CD4-positive, alpha-beta T cell treated with Interferon alpha-2 for 1 hour (primary cell): ENCODE measurements around the gene FAM237A.
A peak's percentile ranks its signal among the peaks of the same experiment; 100 is the strongest.

Source experiments
- DNase-seq, 2 donors: peaks; one replicate each; pipeline ENCODE4 v3.0.0-alpha.2; 2020 to 2022

FAM237A gene

DNA sequence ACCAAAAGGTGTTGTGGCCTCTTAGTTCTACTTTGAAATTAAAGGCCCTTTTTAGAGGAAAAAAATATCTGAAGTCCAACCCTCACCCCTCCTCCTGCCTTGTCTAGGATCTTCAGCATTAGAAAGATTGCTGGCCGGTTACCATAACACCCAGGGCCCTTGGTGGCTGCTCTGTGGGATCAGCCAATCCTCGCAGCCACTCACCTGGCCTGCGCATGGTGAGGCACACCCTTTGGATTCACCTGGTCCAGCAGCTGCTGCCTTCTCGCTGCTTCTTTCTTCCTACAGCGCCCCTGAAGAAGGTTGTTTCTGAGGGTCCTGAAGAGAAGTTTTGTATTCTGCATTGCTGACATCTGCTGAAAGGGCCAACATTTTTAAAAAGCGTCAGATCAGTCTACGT lies 50.7 kb downstream of the FAM237A start:
- no peak for DNase-seq

DNA sequence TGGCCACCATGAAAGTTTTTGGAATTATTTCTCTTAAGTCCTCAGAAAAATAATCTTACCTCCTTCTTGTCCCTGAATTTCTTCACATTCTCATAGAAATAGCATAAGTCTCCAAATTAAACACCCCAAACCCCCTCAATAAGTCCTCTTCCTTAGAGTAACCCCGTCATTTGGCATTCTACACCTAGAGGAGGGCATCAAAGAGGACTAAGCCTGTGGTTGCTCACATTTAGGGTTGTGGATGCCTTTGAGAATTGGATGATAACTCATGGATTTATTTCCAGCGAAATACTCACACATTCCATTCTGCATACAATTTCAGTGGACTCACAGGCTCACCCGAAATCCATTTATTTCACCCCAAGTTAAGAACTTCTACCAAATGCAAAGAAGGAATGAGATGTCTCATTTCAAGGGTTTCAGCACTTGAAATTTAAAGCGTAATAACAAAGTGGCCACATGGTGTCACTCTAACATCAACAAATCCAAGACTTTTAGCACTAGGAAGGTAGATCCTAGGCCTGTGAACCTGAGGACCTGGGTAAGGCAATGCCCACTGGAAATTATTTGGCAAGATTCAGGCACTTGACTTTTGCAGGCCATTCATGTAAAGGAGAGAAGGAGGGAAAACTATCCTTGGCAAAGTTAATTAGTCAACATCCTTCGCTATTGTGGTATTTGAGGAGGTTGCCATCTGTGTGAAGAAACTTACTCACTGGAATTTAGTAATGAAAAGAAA lies 51.3 kb downstream of the FAM237A start:
- DNase-seq = peak; percentile 5 to 62

DNA sequence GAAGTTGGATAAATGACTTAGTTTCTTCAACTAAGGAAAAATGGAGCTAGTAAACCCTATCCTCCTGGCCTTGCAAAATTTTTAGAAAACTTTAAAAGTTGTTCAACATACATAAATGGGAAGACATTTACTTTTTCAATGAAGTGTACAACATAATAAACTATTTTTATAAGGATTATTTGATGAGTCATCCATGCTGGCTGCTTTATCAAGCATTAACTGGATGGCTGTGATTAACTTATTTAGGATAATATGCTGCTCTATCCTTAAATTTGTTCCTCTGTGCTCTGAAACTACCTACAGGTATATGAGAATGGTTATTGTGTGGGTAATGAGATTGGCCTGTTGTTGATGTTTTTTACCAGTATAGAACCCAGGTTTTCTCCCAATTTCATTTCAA lies 54.6 kb downstream of the FAM237A start:
- DNase-seq = no peak

- DNase-seq = no peak
Measured at GRCh38 chr2:206698811-206699210, 56.5 kb downstream of the FAM237A start.
